HG03571 (cell line): ENCODE data around the gene PANX1.
"Not testable (repeated sequence)": the region's sequence is repeated elsewhere in the genome, so short reads cannot be mapped to it uniquely, and the experiment has no call there.

ENCODE experiments used
- ATAC-seq: cut with Tn5 transposase; IDR thresholded peaks from one replicate; pipeline ENCODE4 v1.9.1; 2021; ENCODE audit not compliant: unreplicated experiment

Gene PANX1, protein sequence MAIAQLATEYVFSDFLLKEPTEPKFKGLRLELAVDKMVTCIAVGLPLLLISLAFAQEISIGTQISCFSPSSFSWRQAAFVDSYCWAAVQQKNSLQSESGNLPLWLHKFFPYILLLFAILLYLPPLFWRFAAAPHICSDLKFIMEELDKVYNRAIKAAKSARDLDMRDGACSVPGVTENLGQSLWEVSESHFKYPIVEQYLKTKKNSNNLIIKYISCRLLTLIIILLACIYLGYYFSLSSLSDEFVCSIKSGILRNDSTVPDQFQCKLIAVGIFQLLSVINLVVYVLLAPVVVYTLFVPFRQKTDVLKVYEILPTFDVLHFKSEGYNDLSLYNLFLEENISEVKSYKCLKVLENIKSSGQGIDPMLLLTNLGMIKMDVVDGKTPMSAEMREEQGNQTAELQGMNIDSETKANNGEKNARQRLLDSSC

DNA sequence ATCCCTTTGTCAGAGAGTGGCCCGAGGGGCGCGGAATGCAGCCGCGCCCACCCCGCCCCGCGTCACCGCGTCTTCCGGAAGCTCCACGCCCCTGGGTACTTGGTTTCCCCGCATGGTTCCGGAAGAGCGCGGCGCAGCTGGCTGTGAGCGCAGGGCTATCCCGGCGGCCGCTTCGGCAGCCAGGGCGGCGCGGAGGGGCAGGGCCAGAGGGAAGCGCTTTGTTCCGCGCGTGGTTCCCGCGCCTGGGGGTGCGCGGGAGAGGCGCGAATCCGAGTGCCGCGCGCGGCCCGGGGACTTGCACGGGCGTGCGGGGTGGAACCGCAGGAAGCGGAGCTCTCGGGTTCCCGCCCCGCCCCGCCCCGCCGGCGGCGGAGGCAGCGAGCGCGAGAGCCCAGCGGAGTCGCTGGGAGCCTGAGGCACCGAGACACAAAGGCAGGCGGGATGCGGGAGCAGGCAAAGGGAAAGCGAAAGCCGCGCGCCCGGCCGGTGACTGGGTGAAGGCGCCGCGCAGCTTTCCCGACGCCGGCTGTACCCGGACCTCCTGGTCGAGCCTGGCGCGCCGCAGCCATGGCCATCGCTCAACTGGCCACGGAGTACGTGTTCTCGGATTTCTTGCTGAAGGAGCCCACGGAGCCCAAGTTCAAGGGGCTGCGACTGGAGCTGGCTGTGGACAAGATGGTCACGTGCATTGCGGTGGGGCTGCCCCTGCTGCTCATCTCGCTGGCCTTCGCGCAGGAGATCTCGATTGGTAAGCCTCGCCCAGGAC lies at the start of gene PANX1:
Gene PANX1, plus strand, starts transcription at position 96 of the 766 bp plus-strand sequence. Its CDS starts 472 bp downstream, at position 568.
- peak; percentile 84 for ATAC-seq

DNA sequence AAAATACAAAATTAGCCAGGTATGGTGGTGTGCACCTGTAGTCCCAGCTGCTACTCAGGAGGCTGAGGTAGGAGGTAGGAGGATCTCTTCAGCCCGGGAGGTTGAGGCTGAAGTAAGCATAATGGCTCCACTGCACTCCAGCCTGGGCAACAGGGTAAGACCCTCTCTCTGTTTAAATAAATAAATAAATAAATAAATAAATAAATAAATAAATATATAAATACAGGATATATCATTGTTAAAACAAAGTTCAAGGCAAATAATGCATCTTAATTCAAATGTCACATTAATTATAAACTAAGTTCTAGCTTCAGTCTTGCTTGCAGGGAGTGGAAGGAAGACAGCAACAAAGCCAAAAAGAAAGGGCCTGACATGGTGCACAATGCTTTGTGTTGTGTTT lies 44.5 kb upstream of the PANX1 start:
- no peak for ATAC-seq

DNA sequence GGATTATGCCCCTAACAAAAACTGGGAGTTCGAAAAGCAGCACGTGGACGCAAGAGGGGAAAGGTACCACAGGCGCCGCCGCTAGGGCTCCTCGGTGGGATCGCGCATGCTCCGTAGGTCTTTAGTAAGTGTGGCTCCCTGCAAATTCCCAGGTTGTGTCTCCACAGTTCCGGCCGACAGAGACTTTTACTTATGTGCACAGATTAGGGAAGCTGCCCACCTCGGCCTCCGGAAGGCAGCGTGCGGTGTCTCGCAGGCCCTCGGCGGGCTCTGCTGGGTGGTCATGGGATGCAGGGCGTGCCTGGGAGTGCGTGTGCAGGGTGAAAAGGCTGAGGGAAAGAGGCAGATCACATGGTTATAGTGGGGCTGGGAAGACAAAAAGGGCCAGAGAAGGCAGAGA lies 39.7 kb upstream of the PANX1 start:
- ATAC-seq, result no peak

DNA sequence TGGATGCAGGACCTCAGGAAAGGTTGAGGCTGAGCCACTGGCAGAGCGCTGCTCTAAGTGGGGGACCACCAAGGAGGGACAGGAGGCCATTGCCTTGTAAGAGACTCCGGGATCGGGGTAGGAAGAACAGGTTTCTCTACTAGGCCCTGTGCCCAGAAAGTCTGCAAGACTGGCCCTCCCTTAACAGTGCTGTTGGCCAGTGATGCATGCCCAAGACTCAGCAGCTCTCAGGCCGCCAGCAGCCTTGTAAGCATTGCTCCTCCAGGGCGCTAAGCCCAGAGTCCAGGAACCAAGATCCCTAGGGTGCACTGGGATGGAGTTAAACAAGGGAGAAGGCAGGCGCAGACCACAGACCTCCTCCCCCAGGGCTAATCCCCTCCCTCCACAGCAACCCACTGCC lies 39.3 kb upstream of the PANX1 start:
- no peak for ATAC-seq

- no peak for ATAC-seq
Measured at GRCh38 chr11:94090401-94090800, 38.2 kb upstream of the PANX1 start.

DNA sequence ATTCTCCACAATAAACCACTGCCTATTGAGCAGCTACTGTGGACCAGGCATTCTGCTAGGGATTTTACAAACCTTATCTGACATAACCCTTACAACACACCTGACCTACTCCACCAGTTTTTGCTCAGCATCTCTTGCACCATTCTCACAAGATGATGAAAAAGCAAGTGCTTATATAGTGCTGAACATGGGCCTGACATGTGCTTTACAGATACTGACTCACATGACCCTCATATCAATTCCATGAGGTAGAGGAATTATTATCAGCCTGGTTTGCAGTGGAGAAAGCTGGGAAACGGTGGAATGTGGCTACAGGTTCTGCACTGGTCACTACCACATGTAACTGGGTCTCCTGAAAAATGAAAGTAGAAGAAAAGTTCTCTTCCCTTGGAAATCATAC lies 37.5 kb upstream of the PANX1 start:
- no peak for ATAC-seq

- ATAC-seq, result no peak
Measured at GRCh38 chr11:94100253-94100652, 28.4 kb upstream of the PANX1 start.

GRCh38 chr11:94103471-94103870 lies 25.2 kb upstream of the PANX1 start:
- no peak for ATAC-seq

- ATAC-seq, result no peak
Measured at GRCh38 chr11:94104734-94105133, 23.9 kb upstream of the PANX1 start.

GRCh38 chr11:94106716-94107115 lies 21.9 kb upstream of the PANX1 start:
- ATAC-seq, result no peak

DNA sequence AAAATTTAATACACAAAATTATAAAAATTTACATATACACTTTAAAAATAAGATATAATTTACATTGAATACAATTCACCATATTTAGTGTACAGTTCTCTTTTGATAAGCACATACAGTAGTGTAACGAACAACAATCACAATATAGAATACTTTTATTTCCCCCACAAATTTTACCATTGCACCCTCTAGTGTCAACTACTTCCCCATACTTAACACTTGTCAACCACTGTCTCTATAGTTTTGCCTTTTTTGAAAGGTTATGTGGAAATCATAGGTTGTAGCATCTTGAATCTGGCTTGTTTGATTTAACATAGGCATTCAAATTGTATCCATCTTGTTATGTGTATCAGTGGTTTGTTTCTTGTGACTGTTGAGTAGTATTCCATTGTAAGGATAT lies 21.3 kb upstream of the PANX1 start:
- no peak for ATAC-seq

GRCh38 chr11:94111241-94111640 lies 17.4 kb upstream of the PANX1 start:
- no peak for ATAC-seq

DNA sequence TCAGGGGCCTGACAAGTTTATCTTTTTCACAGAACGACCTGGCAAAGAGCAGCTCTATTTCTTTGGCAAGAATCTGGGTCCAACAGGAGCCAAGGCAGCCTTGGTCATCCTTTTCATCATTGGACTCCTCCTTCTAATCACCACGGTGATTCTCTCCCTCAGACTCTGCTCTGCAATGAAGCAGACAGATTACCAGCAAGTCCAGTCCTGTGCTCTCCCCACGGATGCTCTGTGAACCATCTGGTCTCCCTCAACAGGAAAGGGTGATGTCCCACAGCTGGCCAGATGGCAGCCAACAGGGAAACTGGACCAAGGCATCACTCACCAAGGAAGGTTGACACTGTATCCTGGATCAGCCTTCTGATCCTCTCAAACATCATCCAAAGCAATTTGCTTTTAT lies 17.0 kb upstream of the PANX1 start:
- ATAC-seq, result no peak

DNA sequence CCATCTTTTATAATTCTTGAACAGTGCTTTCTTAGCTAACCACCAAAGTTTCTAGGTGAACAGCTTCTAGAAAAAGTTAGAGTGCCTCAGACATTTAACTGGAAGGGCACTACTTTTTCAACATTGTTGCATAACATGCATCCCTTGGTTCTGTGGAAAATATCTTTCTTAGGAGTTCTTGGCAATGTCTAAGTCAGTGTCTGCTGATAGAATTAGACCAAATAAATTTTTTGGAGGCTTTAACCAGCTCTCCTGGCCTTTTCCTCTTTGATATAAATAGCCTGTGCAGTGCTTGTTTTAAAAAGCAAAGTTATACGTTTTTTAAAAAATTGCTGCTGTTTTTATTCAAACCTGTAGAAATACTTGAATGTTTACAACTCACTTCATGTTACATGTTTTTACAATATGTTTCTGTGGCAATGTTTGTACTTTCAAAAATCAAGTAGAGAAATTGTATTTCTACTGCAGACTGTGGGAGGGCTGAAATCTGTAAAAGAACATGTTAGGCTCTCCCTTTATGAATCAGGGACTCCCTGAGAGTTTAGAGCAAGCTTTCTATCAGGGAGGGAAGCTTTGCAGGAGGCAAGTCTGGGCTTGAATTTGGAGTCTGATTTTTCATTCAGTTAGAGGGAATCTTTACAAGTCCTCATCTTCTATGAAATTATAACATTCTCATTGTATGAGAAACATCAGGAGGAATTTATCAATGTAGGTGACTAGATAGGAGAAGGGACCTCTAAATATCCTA lies 16.3 kb upstream of the PANX1 start:
- ATAC-seq, result no peak

- no peak for ATAC-seq
Measured at GRCh38 chr11:94117197-94117574, 11.5 kb upstream of the PANX1 start.

DNA sequence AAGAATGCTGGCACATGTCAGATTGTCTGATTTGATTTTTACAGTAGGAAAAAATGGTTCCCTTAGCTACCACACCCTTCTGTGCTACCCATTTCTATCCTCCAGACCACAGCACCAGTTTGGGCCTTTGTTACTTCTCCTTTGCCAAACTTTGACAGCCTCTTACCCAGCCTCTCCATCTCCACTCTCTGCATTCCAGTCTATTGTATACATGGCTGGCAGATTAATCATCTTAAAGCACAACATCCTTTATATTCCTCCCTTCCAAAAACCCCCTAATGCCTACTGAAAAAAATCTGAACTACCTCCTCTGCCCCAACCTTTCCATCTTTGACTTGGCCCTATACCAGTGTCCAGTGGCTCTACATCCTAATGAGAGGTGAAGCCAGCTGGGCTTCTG lies 10.8 kb upstream of the PANX1 start:
- ATAC-seq, result no peak

- not testable (repeated sequence) for ATAC-seq
Measured at GRCh38 chr11:94119676-94120075, 9.0 kb upstream of the PANX1 start.

DNA sequence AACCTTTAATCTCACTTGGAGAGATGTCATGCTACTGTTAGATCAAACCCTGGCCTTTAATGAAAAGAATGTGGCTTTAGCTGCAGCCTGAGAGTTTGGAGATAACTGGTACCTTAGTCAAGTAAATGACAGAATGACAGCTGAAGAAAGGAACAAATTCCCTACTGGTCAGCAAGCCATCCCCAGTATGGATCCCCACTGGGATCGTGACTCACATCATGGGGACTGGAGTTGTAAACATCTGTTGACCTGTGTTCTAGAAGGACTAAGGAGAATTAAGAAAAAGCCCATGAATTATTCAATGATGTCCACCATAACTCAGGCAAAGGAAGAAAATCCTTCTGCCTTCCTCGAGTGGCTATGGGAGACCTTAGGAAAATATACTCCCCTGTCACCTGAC lies 8.1 kb upstream of the PANX1 start:
- not testable (repeated sequence) for ATAC-seq

- no peak for ATAC-seq
Measured at GRCh38 chr11:94120946-94121345, 7.7 kb upstream of the PANX1 start.

GRCh38 chr11:94125407-94126115 lies 3.1 kb upstream of the PANX1 start:
- ATAC-seq, result no peak

DNA sequence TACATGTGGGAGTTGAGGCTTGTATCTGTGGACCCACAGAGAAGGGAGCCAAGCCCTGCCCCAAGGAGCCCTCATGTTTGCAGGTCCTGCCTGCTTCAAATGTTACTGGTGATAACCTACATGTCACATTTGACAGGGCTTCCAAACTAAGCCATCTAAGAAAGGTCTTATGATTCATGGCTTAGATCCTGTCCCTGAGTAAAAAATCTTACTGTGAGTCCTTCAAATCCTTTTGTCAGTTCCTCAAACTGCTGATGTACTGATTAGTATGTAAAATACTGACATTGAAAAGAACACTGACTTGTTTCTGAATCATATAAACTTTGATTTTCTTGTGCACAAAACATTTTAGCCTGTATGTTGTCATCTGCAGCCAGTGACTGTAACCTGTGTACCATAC lies 1.0 kb upstream of the PANX1 start:
- no peak for ATAC-seq
